DND-41 (cell line): Measurements from ENCODE around the gene RBM19.

Experiments
- ATAC-seq: fragments of 200-7000 bp; cut with Tn5 transposase; 3 replicates; pipeline ENCODE4 v1.9.1; 2021; ENCODE audit warnings: low read depth; ENCODE audit not compliant: insufficient read depth
- DNase-seq: peaks from one replicate; pipeline ENCODE4 v3.0.0-alpha.2; 2020
- H2AFZ ChIP-seq: 2 replicates; pipeline ENCODE4 v1.6.0; 2012; ENCODE audit warnings: low read depth, low read length
- H3K27ac ChIP-seq: 2 replicates; pipeline ENCODE4 v1.5.1; 2012; ENCODE audit warnings: low read length, inconsistent platforms
- H3K27me3 ChIP-seq: fragments of 200-600 bp; sonication (generic); 2 replicates; pipeline ENCODE4 v1.6.0; 2012; ENCODE audit warnings: low read length, mild to moderate bottlenecking, inconsistent platforms; ENCODE audit not compliant: insufficient read depth, poor library complexity
- H3K36me3 ChIP-seq: 2 replicates; pipeline ENCODE4 v1.5.1; 2012; ENCODE audit warnings: low read length, inconsistent platforms; ENCODE audit not compliant: insufficient read depth
- H3K4me1 ChIP-seq: 2 replicates; pipeline ENCODE4 v1.5.1; 2012; ENCODE audit warnings: mild to moderate bottlenecking, low read length; ENCODE audit not compliant: insufficient read depth
- H3K4me2 ChIP-seq: 2 replicates; pipeline ENCODE4 v1.6.0; 2012; ENCODE audit warnings: mild to moderate bottlenecking, moderate library complexity, low read length, inconsistent platforms; ENCODE audit not compliant: insufficient read depth
- H3K4me3 ChIP-seq, 2 experiments: fragments of 200-600 bp in 1 of 2; shearing (Covaris generic) in 1 of 2; 2 replicates each; pipeline ENCODE4 v1.5.1; 2012 to 2016; ENCODE audit warnings: inconsistent platforms in 2 of 2, low read length in 2 of 2, mild to moderate bottlenecking in 2 of 2, low read depth in 1 of 2, moderate library complexity in 1 of 2
- H3K79me2 ChIP-seq: 2 replicates; pipeline ENCODE4 v1.6.0; 2012; ENCODE audit warnings: low read length, inconsistent platforms; ENCODE audit not compliant: insufficient read depth
- H3K9ac ChIP-seq: 2 replicates; pipeline ENCODE4 v1.6.0; 2012; ENCODE audit warnings: low read depth, mild to moderate bottlenecking, inconsistent platforms, low read length, moderate library complexity
- H3K9me3 ChIP-seq: 2 replicates; pipeline ENCODE4 v1.5.1; 2012; ENCODE audit warnings: low read length, moderate library complexity, mild to moderate bottlenecking, inconsistent platforms; ENCODE audit not compliant: insufficient read depth, severe bottlenecking
- H4K20me1 ChIP-seq: 2 replicates; pipeline ENCODE4 v1.6.0; 2012; ENCODE audit warnings: low read length; ENCODE audit not compliant: insufficient read depth
- CTCF ChIP-seq: IDR thresholded peaks from 2 replicates; pipeline ENCODE4 v1.5.1; 2012; ENCODE audit warnings: borderline replicate concordance, low read length, moderate library complexity, mild to moderate bottlenecking; ENCODE audit not compliant: poor library complexity, severe bottlenecking; ENCODE audit errors: extremely low read depth
- EZH2 ChIP-seq: IDR thresholded peaks from 3 replicates; pipeline ENCODE4 v1.6.1; 2012; ENCODE audit warnings: borderline replicate concordance, low read depth, mild to moderate bottlenecking, moderate library complexity, low read length, inconsistent platforms; ENCODE audit not compliant: severe bottlenecking

RBM19 gene

GRCh38 chr12:113860059-113860820, 105.9 kb downstream of the RBM19 start:
- Histone ChIP-seq H3K27ac (no peak overlapping the region), H2AFZ (no peak overlapping the region), H3K27me3 (no peaks in the 10 kb centered on the region), H3K4me3 (no peak overlapping the region), H3K9ac (no peak overlapping the region), H3K4me1 (peaks cover 23% of the 10 kb centered on the region), H3K36me3 (peaks cover 18% of the 10 kb centered on the region), H3K4me2 (no peak overlapping the region), H3K9me3 (no peaks in the 10 kb centered on the region), H3K79me2 (no peaks in the 10 kb centered on the region), H4K20me1 (peaks cover 29% of the 10 kb centered on the region)
- TF ChIP-seq CTCF (peak; percentile 12), EZH2 (no peak)
- no peak for ATAC-seq
- DNase-seq: no peak

- no peak overlapping the region for H3K4me3 ChIP-seq
- ATAC-seq (no peak), DNase-seq (no peak)
- no peak overlapping the region for H3K9ac ChIP-seq
- no peak overlapping the region for H3K4me2 ChIP-seq
- TF ChIP-seq CTCF (no peak), EZH2 (no peak)
- H3K9me3 ChIP-seq: no peaks in the 10 kb centered on the region
- peaks cover 22% of the 10 kb centered on the region for H4K20me1 ChIP-seq
- peaks cover 21% of the 10 kb centered on the region for H3K4me1 ChIP-seq
- no peaks in the 10 kb centered on the region for H3K79me2 ChIP-seq
- no peaks in the 10 kb centered on the region for H3K27me3 ChIP-seq
- H3K27ac ChIP-seq: no peak overlapping the region
- no peak overlapping the region for H2AFZ ChIP-seq
- peaks cover 21% of the 10 kb centered on the region for H3K36me3 ChIP-seq
These were observed 107.2 kb downstream of the RBM19 start for GRCh38 chr12:113858841-113859386.

- no peak for DNase-seq
- Histone ChIP-seq H3K4me3 (no peak overlapping the region), H3K36me3 (peaks cover 23% of the 10 kb centered on the region), H3K27ac (no peak overlapping the region), H4K20me1 (peaks cover 14% of the 10 kb centered on the region; the same call in 1 of the 2 replicates), H3K4me2 (no peak overlapping the region), H3K79me2 (no peaks in the 10 kb centered on the region), H3K9ac (no peak overlapping the region), H3K27me3 (no peaks in the 10 kb centered on the region), H3K9me3 (no peaks in the 10 kb centered on the region), H3K4me1 (peaks cover 6% of the 10 kb centered on the region), H2AFZ (no peak overlapping the region)
- TF ChIP-seq EZH2 (no peak), CTCF (no peak)
- ATAC-seq: no peak
These were observed 108.8 kb downstream of the RBM19 start for GRCh38 chr12:113857371-113857770.
